Loucy (cell line): ENCODE results near the gene NUP214.

Experiments used
- EZH2phosphoT487 ChIP-seq: fragments of 200-600 bp; IDR thresholded peaks from 2 replicates; pipeline ENCODE4 v1.6.1; 2018; ENCODE audit warnings: antibody characterized with exemption, mild to moderate bottlenecking, moderate library complexity, borderline replicate concordance
- TF ChIP-seq, protein P1 (sequence below): fragments of 200-600 bp; sonication (generic); conservative IDR thresholded peaks from 2 replicates; pipeline ENCODE4 v1.5.1; 2014; ENCODE audit warnings: mild to moderate bottlenecking, antibody characterized with exemption, low read length

GRCh38 chr9:131234799-131235479 lies 109.6 kb downstream of the NUP214 start:
- TF ChIP-seq, protein P1, sequence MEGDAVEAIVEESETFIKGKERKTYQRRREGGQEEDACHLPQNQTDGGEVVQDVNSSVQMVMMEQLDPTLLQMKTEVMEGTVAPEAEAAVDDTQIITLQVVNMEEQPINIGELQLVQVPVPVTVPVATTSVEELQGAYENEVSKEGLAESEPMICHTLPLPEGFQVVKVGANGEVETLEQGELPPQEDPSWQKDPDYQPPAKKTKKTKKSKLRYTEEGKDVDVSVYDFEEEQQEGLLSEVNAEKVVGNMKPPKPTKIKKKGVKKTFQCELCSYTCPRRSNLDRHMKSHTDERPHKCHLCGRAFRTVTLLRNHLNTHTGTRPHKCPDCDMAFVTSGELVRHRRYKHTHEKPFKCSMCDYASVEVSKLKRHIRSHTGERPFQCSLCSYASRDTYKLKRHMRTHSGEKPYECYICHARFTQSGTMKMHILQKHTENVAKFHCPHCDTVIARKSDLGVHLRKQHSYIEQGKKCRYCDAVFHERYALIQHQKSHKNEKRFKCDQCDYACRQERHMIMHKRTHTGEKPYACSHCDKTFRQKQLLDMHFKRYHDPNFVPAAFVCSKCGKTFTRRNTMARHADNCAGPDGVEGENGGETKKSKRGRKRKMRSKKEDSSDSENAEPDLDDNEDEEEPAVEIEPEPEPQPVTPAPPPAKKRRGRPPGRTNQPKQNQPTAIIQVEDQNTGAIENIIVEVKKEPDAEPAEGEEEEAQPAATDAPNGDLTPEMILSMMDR, result no peak
- TF ChIP-seq EZH2phosphoT487, result no peak
